Upper lobe of left lung (tissue), 6 donors: ENCODE results near the gene LAMP1. TPM values are rescaled to one million over a fixed set of nuclear protein-coding genes. Genes with fewer than 3 reads are reported as not detected.

Source experiments
- ATAC-seq, 2 donors: fragments of 200-7000 bp; cut with Tn5 transposase; one replicate each; pipeline ENCODE4 v1.9.1; 2022; ENCODE audit warnings: mild to moderate bottlenecking in 2 of 2, moderate library complexity in 2 of 2; ENCODE audit not compliant: low FRiP score in 2 of 2
- DNase-seq, 2 donors: peaks; one replicate each; pipeline ENCODE4 v3.0.0-alpha.2; 2019 to 2020
- H3K27ac ChIP-seq, 4 donors: fragments of 200-600 bp; sonication (generic); one replicate each; pipeline ENCODE4 v1.5.1; 2016 to 2019
- H3K27me3 ChIP-seq, 4 donors: fragments of 200-600 bp; sonication (generic); one replicate each; pipeline ENCODE4 v1.5.1; 2017 to 2019
- H3K36me3 ChIP-seq, 4 donors: fragments of 200-600 bp; sonication (generic); one replicate each; pipeline ENCODE4 v1.5.1; 2016 to 2019
- H3K4me1 ChIP-seq, 4 donors: fragments of 200-600 bp; sonication (generic); one replicate each; pipeline ENCODE4 v1.5.1; 2018 to 2019
- H3K4me3 ChIP-seq, 4 donors: fragments of 200-600 bp; sonication (generic); one replicate each; pipeline ENCODE4 v1.5.1; 2017 to 2019; ENCODE audit warnings: mild to moderate bottlenecking in 2 of 4, moderate library complexity in 1 of 4
- H3K9me3 ChIP-seq, 4 donors: fragments of 200-600 bp; sonication (generic); one replicate each; pipeline ENCODE4 v1.5.1; 2018 to 2019
- CTCF ChIP-seq, 6 experiments: fragments of 450-650 bp in 4 of 6; fragments of 200-600 bp in 2 of 6; sonication (generic) in 2 of 6; IDR thresholded peaks; one replicate each; pipeline ENCODE4 v1.5.1; 2016 to 2019; ENCODE audit warnings: antibody characterized with exemption in 6 of 6
- EP300 ChIP-seq, 4 donors: sonication (generic); formaldehyde crosslinking; IDR thresholded peaks; one replicate each; pipeline ENCODE4 v1.5.1; 2017; ENCODE audit warnings: antibody characterized with exemption in 4 of 4, control low read depth in 2 of 4
- POLR2A ChIP-seq, 4 donors: fragments of 450-650 bp; IDR thresholded peaks; one replicate each; pipeline ENCODE4 v1.5.1; 2016 to 2017; ENCODE audit warnings: antibody characterized with exemption in 4 of 4, mild to moderate bottlenecking in 2 of 4
- POLR2AphosphoS5 ChIP-seq, 2 donors: sonication (generic); formaldehyde crosslinking; IDR thresholded peaks; one replicate each; pipeline ENCODE4 v1.5.1; 2017; ENCODE audit warnings: antibody characterized with exemption in 2 of 2
- WGBS, 2 donors: methylation state at CpG; one replicate each; pipeline ENCODE4 v1.1.5; 2017 to 2018; 5-methylcytosine and 5-hydroxymethylcytosine counted together
- total RNA-seq, 6 donors: library from RNA; depleted of rRNA in 4 of 6; stranded (reverse); fragments of >200 nt in 4 of 6; gene quantifications; one replicate each; pipeline versions ENCODE4 v1.1.0 to v1.2.1, GENCODE V29; 2016 to 2021
- donor health status: DM: no; HTN: no; CAD: no; lungs with moderate emphysema.
- donor health status: DM: no; HTN: yes; CAD: no; lungs with severe emphysema.

LAMP1 gene
- total RNA-seq, 6 donors from 2014 or later, result 80.7 to 394 (median 236) TPM

- Histone ChIP-seq H3K9me3 (no peaks in the 10 kb centered on the region), H3K27ac (no peak overlapping the region), H3K4me1 (peaks cover 0 to 7% (median 2%) of the 10 kb centered on the region in 4 donors), H3K36me3 (peaks cover 0 to 10% (median 2%) of the 10 kb centered on the region in 4 donors), H3K27me3 (no peaks in the 10 kb centered on the region), H3K4me3 (no peak overlapping the region)
- DNase-seq (no peak), ATAC-seq (no peak)
- WGBS, 2 donors, result 83 to 88% methylated on average over 12 of the region's 12 CpGs
- no peak for TF ChIP-seq POLR2A (IDR thresholded peaks at IDR 0.05)
- no peak for TF ChIP-seq CTCF (IDR thresholded peaks at IDR 0.05)
- no peak for TF ChIP-seq POLR2AphosphoS5 (IDR thresholded peaks at IDR 0.05)
- TF ChIP-seq EP300 (IDR thresholded peaks at IDR 0.05), result no peak
Measured at GRCh38 chr13:113353254-113353653, 56.2 kb downstream of the LAMP1 start.

GRCh38 chr13:113354831-113355610, 58.0 kb downstream of the LAMP1 start:
- WGBS, 2 donors, result 95 to 97% methylated on average over 41 of the region's 41 CpGs

GRCh38 chr13:113355621-113356020, 58.6 kb downstream of the LAMP1 start:
- Histone ChIP-seq H3K27ac (no peak overlapping the region), H3K4me3 (no peak overlapping the region), H3K9me3 (no peaks in the 10 kb centered on the region), H3K36me3 (peaks cover 0 to 10% (median under 1%) of the 10 kb centered on the region in 4 donors), H3K4me1 (peaks cover 0 to 7% (median 2%) of the 10 kb centered on the region in 4 donors), H3K27me3 (no peaks in the 10 kb centered on the region)
- DNase-seq, result no peak
- no peak for ATAC-seq
- WGBS, 2 donors, result 87 to 89% methylated on average over 10 of the region's 10 CpGs
- TF ChIP-seq CTCF (IDR thresholded peaks at IDR 0.05) (no peak), POLR2A (IDR thresholded peaks at IDR 0.05) (no peak), POLR2AphosphoS5 (IDR thresholded peaks at IDR 0.05) (no peak), EP300 (IDR thresholded peaks at IDR 0.05) (no peak)

More at GRCh38 chr13:113354831-113355610, 58.0 kb downstream of the LAMP1 start:
- TF ChIP-seq CTCF (IDR thresholded peaks at IDR 0.05), result no peak
- no peak for TF ChIP-seq EP300 (IDR thresholded peaks at IDR 0.05)
- no peak for TF ChIP-seq POLR2A (IDR thresholded peaks at IDR 0.05)
- TF ChIP-seq POLR2AphosphoS5 (IDR thresholded peaks at IDR 0.05), result no peak
- peak in 1 of 2 donors; percentile 70 for DNase-seq
- Histone ChIP-seq H3K9me3 (no peaks in the 10 kb centered on the region), H3K27ac (no peak overlapping the region), H3K4me1 (peaks cover 0 to 7% (median 2%) of the 10 kb centered on the region in 4 donors), H3K36me3 (peaks cover 0 to 10% (median 2%) of the 10 kb centered on the region in 4 donors), H3K27me3 (no peaks in the 10 kb centered on the region), H3K4me3 (no peak overlapping the region)
- ATAC-seq, result no peak

- no peaks in the 10 kb centered on the region for H3K27me3 ChIP-seq
- peaks cover 0 to 10% (median 0%) of the 10 kb centered on the region in 4 donors for H3K36me3 ChIP-seq
- TF ChIP-seq EP300 (IDR thresholded peaks at IDR 0.05) (no peak), POLR2A (IDR thresholded peaks at IDR 0.05) (no peak)
- H3K4me3 ChIP-seq, result no peak overlapping the region
- no peak for DNase-seq
- no peaks in the 10 kb centered on the region for H3K4me1 ChIP-seq
- no peak overlapping the region for H3K27ac ChIP-seq
- H3K9me3 ChIP-seq, result no peaks in the 10 kb centered on the region
- no peak for ATAC-seq
- 67 to 69% methylated on average over 4 of the region's 4 CpGs for WGBS, 2 donors
Measured at GRCh38 chr13:113356596-113356995, 59.6 kb downstream of the LAMP1 start.

GRCh38 chr13:113357529-113357928, 60.5 kb downstream of the LAMP1 start:
- DNase-seq (no peak), ATAC-seq (no peak)
- Histone ChIP-seq H3K27me3 (no peaks in the 10 kb centered on the region), H3K4me1 (peaks cover 0 to under 1% (median 0%) of the 10 kb centered on the region in 4 donors), H3K4me3 (no peak overlapping the region), H3K36me3 (peaks cover 0 to 10% (median 0%) of the 10 kb centered on the region in 4 donors), H3K9me3 (no peaks in the 10 kb centered on the region), H3K27ac (no peak overlapping the region)
- WGBS, 2 donors, result 90 to 96% methylated on average over 5 of the region's 5 CpGs
- TF ChIP-seq POLR2AphosphoS5 (IDR thresholded peaks at IDR 0.05), result no peak
- TF ChIP-seq CTCF (IDR thresholded peaks at IDR 0.05), result no peak
- no peak for TF ChIP-seq POLR2A (IDR thresholded peaks at IDR 0.05)
- no peak for TF ChIP-seq EP300 (IDR thresholded peaks at IDR 0.05)
